Psoas muscle (tissue), 8 donors: ENCODE data around the gene ERCC3. TPM values are rescaled to one million over a fixed set of nuclear protein-coding genes. Genes with fewer than 3 reads are reported as not detected.

ENCODE experiments used
- ATAC-seq, 4 donors: fragments of 200-7000 bp; cut with Tn5 transposase; one replicate each; pipeline ENCODE4 v1.9.1; 2020; ENCODE audit warnings: moderate library complexity in 3 of 4, mild to moderate bottlenecking in 2 of 4
- DNase-seq, 2 donors: peaks; one replicate each; pipeline ENCODE4 v3.0.0-alpha.2; 2020
- H3K27ac ChIP-seq: fragments of 200-600 bp; one replicate; pipeline ENCODE4 v1.8.0; 2022
- H3K27me3 ChIP-seq, 3 donors: fragments of 200-600 bp in 1 of 3; one replicate each; pipeline versions ENCODE4 v1.6.1 to v1.8.0; 2013 to 2022; ENCODE audit warnings: low read length in 2 of 3, mild to moderate bottlenecking in 2 of 3, moderate library complexity in 1 of 3; ENCODE audit not compliant: insufficient read depth in 3 of 3
- H3K36me3 ChIP-seq, 2 donors: fragments of 200-600 bp in 1 of 2; one replicate each; pipeline versions ENCODE4 v1.6.1 to v1.8.0; 2013 to 2022; ENCODE audit warnings: low read depth in 1 of 2, mild to moderate bottlenecking in 1 of 2, moderate library complexity in 1 of 2; ENCODE audit not compliant: insufficient read depth in 1 of 2
- H3K4me1 ChIP-seq: fragments of 200-600 bp; one replicate; pipeline ENCODE4 v1.8.0; 2022
- H3K4me3 ChIP-seq: fragments of 200-600 bp; one replicate; pipeline ENCODE4 v1.8.0; 2022; ENCODE audit warnings: mild to moderate bottlenecking
- H3K9me3 ChIP-seq: fragments of 200-600 bp; one replicate; pipeline ENCODE4 v1.8.0; 2022
- CTCF ChIP-seq: fragments of 200-600 bp; IDR thresholded peaks from one replicate; pipeline ENCODE4 v1.8.0; 2022; ENCODE audit warnings: antibody characterized with exemption
- WGBS, 3 donors: extraction: QIAGEN DNeasy Blood & Tissue Kit; methylation state at CpG; one replicate each; pipeline versions ENCODE4 v1.1.6 to v1.1.7; 2013; 5-methylcytosine and 5-hydroxymethylcytosine counted together
- intact Hi-C, 2 donors: fragments of 100-400 bp; cut with DNase I; formaldehyde crosslinking; loops; one replicate each; pipeline versions ENCODE4 v1.11.0 to v1.14.2; 2022
- polyA plus RNA-seq, 3 donors: library from polyadenylated mRNA; stranded (reverse); fragments of 200-250 nt; gene quantifications; one replicate each; pipeline ENCODE4 v1.2.3, GENCODE V29; 2013
- total RNA-seq, 4 donors: library from RNA; stranded (reverse); fragmentation: NEBNext Ultra II Directional in 2 of 4; extraction: Animal tissue kit (Norgen Biotek cat#: 25700) in 2 of 4; gene quantifications; one replicate each; pipeline versions ENCODE4 v1.2.1 to v1.2.4, GENCODE V29; 2021 to 2023
- donor health status: healthy with polysubstance abuse.
- donor health status: DM: no; HTN: no; CAD: no; lungs with moderate emphysema.
- donor health status: Bipolar disorder and iron deficiency.
- donor health status: healthy.
- donor health status: DM: yes; HTN: yes; CAD: no.
- donor health status: DM: no; HTN: no; CAD: no.
- donor health status: DM: no; HTN: no; CAD: no.
- donor health status: DM: yes; HTN: yes; CAD: no.

ERCC3 gene
- total and polyA plus RNA-seq, 7 donors, result 22.2 to 54.9 (median 28.2) TPM

- H3K4me3 ChIP-seq, result peak overlapping the region; percentile 66
- WGBS, 3 donors, result 49 to 52% (median 49%) methylated on average over 31 of the region's 31 CpGs
These were observed 73.0 kb downstream of the ERCC3 start for GRCh38 chr2:127220768-127221527.

GRCh38 chr2:127220102-127220767 is 73.7 kb downstream of the ERCC3 start, which contains the start of gene CYP27C1:
Gene CYP27C1, minus strand, starts transcription at chr2:127220299. Its CDS starts 29 bp downstream, at chr2:127220270.
- DNase-seq (no peak), ATAC-seq (peak; percentile 26 to 42 (median 34))
- no peak for TF ChIP-seq CTCF
- Histone ChIP-seq H3K9me3 (peaks cover 4% of the 10 kb centered on the region), H3K27me3 (peaks cover 0 to 55% (median 9%) of the 10 kb centered on the region in 3 donors), H3K27ac (no peak within 1 kb of the TSS), H3K4me3 (peak within 1 kb of the TSS; percentile 66), H3K36me3 (no peaks in the 10 kb centered on the region), H3K4me1 (peaks cover 8% of the 10 kb centered on the region)
- 2 to 5% (median 4%) methylated on average over 17 to 43 of the region's 43 CpGs for WGBS, 3 donors
- intact Hi-C loops, result no loop called here

More at GRCh38 chr2:127220768-127221527, 73.0 kb downstream of the ERCC3 start:
- intact Hi-C loops, result no loop called here
- ATAC-seq, result peak in 1 of 4 donors; percentile 35
- peaks cover 8% of the 10 kb centered on the region for H3K4me1 ChIP-seq
- H3K36me3 ChIP-seq, result no peaks in the 10 kb centered on the region
- H3K9me3 ChIP-seq, result peaks cover 4% of the 10 kb centered on the region
- peaks cover 0 to 59% (median 9%) of the 10 kb centered on the region in 3 donors for H3K27me3 ChIP-seq
- no peak overlapping the region for H3K27ac ChIP-seq
- no peak for TF ChIP-seq CTCF
- DNase-seq, result no peak

- intact Hi-C loops, result no loop called here
- H3K36me3 ChIP-seq, result no peaks in the 10 kb centered on the region
- ATAC-seq (peak; percentile 47 to 75 (median 58)), DNase-seq (peak; percentile 27 to 61)
- TF ChIP-seq CTCF, result no peak
- 1 to 2% (median 1%) methylated on average over 45 to 71 of the region's 71 CpGs for WGBS, 3 donors
- H3K9me3 ChIP-seq, result peaks cover 4% of the 10 kb centered on the region
- no peak overlapping the region for H3K27ac ChIP-seq
- H3K4me1 ChIP-seq, result peaks cover 8% of the 10 kb centered on the region
- peak overlapping the region; percentile 66 for H3K4me3 ChIP-seq
- peaks cover 0 to 48% (median 9%) of the 10 kb centered on the region in 3 donors for H3K27me3 ChIP-seq
These were observed 74.5 kb downstream of the ERCC3 start for GRCh38 chr2:127219171-127220070.

- Histone ChIP-seq H3K36me3 (no peaks in the 10 kb centered on the region), H3K9me3 (peaks cover 4% of the 10 kb centered on the region), H3K27ac (no peak overlapping the region), H3K4me1 (peaks cover 8% of the 10 kb centered on the region), H3K27me3 (peaks cover 0 to 45% (median 9%) of the 10 kb centered on the region in 3 donors), H3K4me3 (peak overlapping the region; percentile 66)
- intact Hi-C loops, result no loop called here
- no peak for DNase-seq
- WGBS, 3 donors, result 1 to 4% (median 3%) methylated on average over 24 to 35 of the region's 35 CpGs
- peak; percentile 19 to 49 (median 37) for ATAC-seq
- no peak for TF ChIP-seq CTCF
These were observed 75.2 kb downstream of the ERCC3 start for GRCh38 chr2:127218812-127219170.
